Thyroid gland (tissue), 4 donors: ENCODE measurements around the gene PTRH1. TPM values are rescaled to one million over a fixed set of nuclear protein-coding genes. Genes with fewer than 3 reads are reported as not detected.

ENCODE experiments used
- DNase-seq, 2 donors: peaks; one replicate each; pipeline ENCODE4 v3.0.0-alpha.2; 2019
- H3K27ac ChIP-seq, 3 donors: fragments of 200-600 bp; sonication (generic); 1 replicate in 2 of 3; 2 replicates in 1 of 3; pipeline ENCODE4 v1.5.1; 2016 to 2019; ENCODE audit warnings: mild to moderate bottlenecking in 1 of 3, moderate library complexity in 1 of 3
- H3K27me3 ChIP-seq: fragments of 200-600 bp; sonication (generic); one replicate; pipeline ENCODE4 v1.5.1; 2019
- H3K36me3 ChIP-seq, 2 donors: fragments of 200-600 bp; sonication (generic); one replicate each; pipeline ENCODE4 v1.5.1; 2016 to 2019
- H3K4me1 ChIP-seq, 2 donors: fragments of 200-600 bp; sonication (generic); one replicate each; pipeline ENCODE4 v1.5.1; 2017 to 2019
- H3K4me3 ChIP-seq, 3 donors: fragments of 200-600 bp; sonication (generic); replicated peaks in 1 of 3; 1 replicate in 2 of 3; 2 replicates in 1 of 3; pipeline ENCODE4 v1.5.1; 2016; ENCODE audit warnings: mild to moderate bottlenecking in 1 of 3
- H3K9me3 ChIP-seq: fragments of 200-600 bp; sonication (generic); one replicate; pipeline ENCODE4 v1.5.1; 2017
- CTCF ChIP-seq, 6 experiments: fragments of 200-600 bp in 3 of 6; fragments of 450-650 bp in 3 of 6; sonication (generic) in 3 of 6; IDR thresholded peaks; one replicate each; pipeline ENCODE4 v1.5.1; 2016 to 2019; ENCODE audit warnings: antibody characterized with exemption in 6 of 6, mild to moderate bottlenecking in 2 of 6, inconsistent platforms in 1 of 6, moderate library complexity in 1 of 6
- POLR2A ChIP-seq, 2 donors: fragments of 450-650 bp; IDR thresholded peaks; one replicate each; pipeline ENCODE4 v1.6.1; 2017; ENCODE audit warnings: antibody characterized with exemption in 2 of 2, mild to moderate bottlenecking in 2 of 2, moderate library complexity in 1 of 2
- WGBS, 2 donors: methylation state at CpG; one replicate each; pipeline ENCODE4 v1.1.5; 2017; 5-methylcytosine and 5-hydroxymethylcytosine counted together
- intact Hi-C: fragments of 100-400 bp; cut with DNase I; formaldehyde crosslinking; loops from one replicate; pipeline ENCODE4 v1.15.1; 2023
- total RNA-seq, 4 donors: library from RNA; depleted of rRNA; stranded (reverse); fragments of >200 nt; gene quantifications; one replicate each; pipeline ENCODE4 v1.2.3, GENCODE V29; 2016

The PTRH1 gene
- total RNA-seq, 4 donors from 2014 or later: 24.1 to 64.3 (median 43.4) TPM

GRCh38 chr9:127686461-127687393 is 28.7 kb downstream of the PTRH1 start:
- intact Hi-C loops: no loop called here
- Histone ChIP-seq H3K4me3 (no peak overlapping the region), H3K36me3 (peaks cover 12 to 14% of the 10 kb centered on the region in 2 donors), H3K9me3 (no peaks in the 10 kb centered on the region), H3K27ac (no peak overlapping the region), H3K4me1 (peaks cover 0 to 10% of the 10 kb centered on the region in 2 donors), H3K27me3 (no peaks in the 10 kb centered on the region)
- TF ChIP-seq CTCF (IDR thresholded peaks at IDR 0.05) (no peak), POLR2A (IDR thresholded peaks at IDR 0.05) (no peak)
- 83 to 87% methylated on average over 6 of the region's 6 CpGs for WGBS, 2 donors
- no peak for DNase-seq

GRCh38 chr9:127684576-127684975 is 30.9 kb downstream of the PTRH1 start:
- Histone ChIP-seq H3K36me3 (peaks cover 15 to 18% of the 10 kb centered on the region in 2 donors), H3K9me3 (no peaks in the 10 kb centered on the region), H3K27me3 (no peaks in the 10 kb centered on the region), H3K27ac (no peak overlapping the region), H3K4me1 (peaks cover 0 to 12% of the 10 kb centered on the region in 2 donors), H3K4me3 (no peak overlapping the region)
- no peak for DNase-seq
- TF ChIP-seq CTCF (IDR thresholded peaks at IDR 0.05): no peak
- no peak for TF ChIP-seq POLR2A (IDR thresholded peaks at IDR 0.05)
- WGBS, 2 donors: 93 to 95% methylated on average over 4 of the region's 4 CpGs
- intact Hi-C loops: no loop called here

- no peak for TF ChIP-seq POLR2A (IDR thresholded peaks at IDR 0.05)
- TF ChIP-seq CTCF (IDR thresholded peaks at IDR 0.05): no peak
- Histone ChIP-seq H3K4me1 (peaks cover 0 to 12% of the 10 kb centered on the region in 2 donors), H3K9me3 (no peaks in the 10 kb centered on the region), H3K4me3 (no peak overlapping the region), H3K36me3 (peaks cover 18 to 20% of the 10 kb centered on the region in 2 donors), H3K27me3 (no peaks in the 10 kb centered on the region), H3K27ac (no peak overlapping the region)
- no peak for DNase-seq
- WGBS, 2 donors: 98 to 100% methylated on average over 5 of the region's 5 CpGs
- intact Hi-C loops: no loop called here
Measured at GRCh38 chr9:127683723-127684122, 31.7 kb downstream of the PTRH1 start.

GRCh38 chr9:127682351-127683136 is 32.9 kb downstream of the PTRH1 start:
- Histone ChIP-seq H3K27ac (no peak overlapping the region), H3K4me3 (no peak overlapping the region), H3K36me3 (peaks cover 24 to 27% of the 10 kb centered on the region in 2 donors), H3K27me3 (no peaks in the 10 kb centered on the region), H3K9me3 (no peaks in the 10 kb centered on the region), H3K4me1 (peaks cover 0 to 12% of the 10 kb centered on the region in 2 donors)
- 85 to 91% methylated on average over 18 to 23 of the region's 23 CpGs for WGBS, 2 donors
- TF ChIP-seq POLR2A (IDR thresholded peaks at IDR 0.05): no peak
- TF ChIP-seq CTCF (IDR thresholded peaks at IDR 0.05): no peak
- intact Hi-C loops: no loop called here
- DNase-seq: peak; percentile 67 to 78
